ENCODE data around the gene CD4.
A peak's percentile ranks its signal among the peaks of the same experiment; 100 is the strongest.

CD4 gene

GRCh38 chr12:6792522-6793201, 3.3 kb downstream of the CD4 start:
- peak; percentile 63 for DNase-seq (ENCODE audit: low read depth, low spot score)
- H3K4me3 ChIP-seq (ENCODE audit: low read length), result peak overlapping the region; percentile 28; the same call in 1 of the 2 replicates

- H3K4me3 ChIP-seq (ENCODE audit: low read length), result no peak overlapping the region
- DNase-seq (ENCODE audit: low read depth, low spot score), result no peak
Observed at GRCh38 chr12:6795088-6795487, 5.8 kb downstream of the CD4 start.

GRCh38 chr12:6796576-6796975, 7.2 kb downstream of the CD4 start:
- DNase-seq (ENCODE audit: low read depth, low spot score), result no peak
- H3K4me3 ChIP-seq (ENCODE audit: low read length), result no peak overlapping the region

GRCh38 chr12:6799147-6799546, 9.8 kb downstream of the CD4 start:
- DNase-seq (ENCODE audit: low read depth, low spot score), result no peak

GRCh38 chr12:6807170-6807569, 17.8 kb downstream of the CD4 start:
- no peak overlapping the region for H3K4me3 ChIP-seq (ENCODE audit: low read length)
- DNase-seq (ENCODE audit: low read depth, low spot score), result no peak

More at GRCh38 chr12:6799147-6799546, 9.8 kb downstream of the CD4 start:
- H3K4me3 ChIP-seq (ENCODE audit: low read length), result no peak overlapping the region

GRCh38 chr12:6809056-6809455, 19.7 kb downstream of the CD4 start:
- no peak for DNase-seq (ENCODE audit: low read depth, low spot score)
- H3K4me3 ChIP-seq (ENCODE audit: low read length), result no peak overlapping the region

- no peak for DNase-seq (ENCODE audit: low read depth, low spot score)
- no peak overlapping the region for H3K4me3 ChIP-seq (ENCODE audit: low read length)
Observed at GRCh38 chr12:6810758-6811157, 21.4 kb downstream of the CD4 start.

- no peak for DNase-seq (ENCODE audit: low read depth, low spot score)
- no peak overlapping the region for H3K4me3 ChIP-seq (ENCODE audit: low read length)
Observed at GRCh38 chr12:6813363-6813762, 24.0 kb downstream of the CD4 start.

- no peak for DNase-seq (ENCODE audit: low read depth, low spot score)
Observed at GRCh38 chr12:6816598-6816997, 27.3 kb downstream of the CD4 start.

GRCh38 chr12:6817098-6817497, 27.8 kb downstream of the CD4 start:
- DNase-seq (ENCODE audit: low read depth, low spot score), result no peak
- no peak overlapping the region for H3K4me3 ChIP-seq (ENCODE audit: low read length)

More at GRCh38 chr12:6816598-6816997, 27.3 kb downstream of the CD4 start:
- no peak overlapping the region for H3K4me3 ChIP-seq (ENCODE audit: low read length)

- no peak for DNase-seq (ENCODE audit: low read depth, low spot score)
- H3K4me3 ChIP-seq (ENCODE audit: low read length), result no peak overlapping the region
Observed at GRCh38 chr12:6817662-6818157, 28.4 kb downstream of the CD4 start.

GRCh38 chr12:6818222-6818621, 28.9 kb downstream of the CD4 start:
- no peak for DNase-seq (ENCODE audit: low read depth, low spot score)
- H3K4me3 ChIP-seq (ENCODE audit: low read length), result no peak overlapping the region

- no peak for DNase-seq (ENCODE audit: low read depth, low spot score)
- H3K4me3 ChIP-seq (ENCODE audit: low read length), result no peak overlapping the region
Observed at GRCh38 chr12:6818645-6819044, 29.3 kb downstream of the CD4 start.

GRCh38 chr12:6819106-6820030, 30.0 kb downstream of the CD4 start:
- H3K4me3 ChIP-seq (ENCODE audit: low read length), result no peak overlapping the region
- no peak for DNase-seq (ENCODE audit: low read depth, low spot score)

- DNase-seq (ENCODE audit: low read depth, low spot score), result no peak
- no peak overlapping the region for H3K4me3 ChIP-seq (ENCODE audit: low read length)
Observed at GRCh38 chr12:6820166-6820565, 30.8 kb downstream of the CD4 start.

- peak within 1 kb of the TSS; percentile 42 for H3K4me3 ChIP-seq (ENCODE audit: low read length)
- DNase-seq (ENCODE audit: low read depth, low spot score), result no peak
Observed at GRCh38 chr12:6821591-6822425, 32.5 kb downstream of the CD4 start, which contains the start of gene GPR162. TSS of gene GPR162 (plus strand) at chr12:6821821. CDS start at chr12:6823899, 2,078 bp downstream.

GRCh38 chr12:6822426-6823135, 33.3 kb downstream of the CD4 start:
- no peak overlapping the region for H3K4me3 ChIP-seq (ENCODE audit: low read length)

GRCh38 chr12:6823182-6824084, 34.1 kb downstream of the CD4 start:
- H3K4me3 ChIP-seq (ENCODE audit: low read length), result no peak overlapping the region
- DNase-seq (ENCODE audit: low read depth, low spot score), result no peak

More at GRCh38 chr12:6822426-6823135, 33.3 kb downstream of the CD4 start:
- no peak for DNase-seq (ENCODE audit: low read depth, low spot score)

Data from Jurkat, Clone E6-1 (cell line).